ENCODE results near the gene IKZF2.
A peak's percentile ranks its signal among the peaks of the same experiment; 100 is the strongest.

IKZF2 gene

DNA sequence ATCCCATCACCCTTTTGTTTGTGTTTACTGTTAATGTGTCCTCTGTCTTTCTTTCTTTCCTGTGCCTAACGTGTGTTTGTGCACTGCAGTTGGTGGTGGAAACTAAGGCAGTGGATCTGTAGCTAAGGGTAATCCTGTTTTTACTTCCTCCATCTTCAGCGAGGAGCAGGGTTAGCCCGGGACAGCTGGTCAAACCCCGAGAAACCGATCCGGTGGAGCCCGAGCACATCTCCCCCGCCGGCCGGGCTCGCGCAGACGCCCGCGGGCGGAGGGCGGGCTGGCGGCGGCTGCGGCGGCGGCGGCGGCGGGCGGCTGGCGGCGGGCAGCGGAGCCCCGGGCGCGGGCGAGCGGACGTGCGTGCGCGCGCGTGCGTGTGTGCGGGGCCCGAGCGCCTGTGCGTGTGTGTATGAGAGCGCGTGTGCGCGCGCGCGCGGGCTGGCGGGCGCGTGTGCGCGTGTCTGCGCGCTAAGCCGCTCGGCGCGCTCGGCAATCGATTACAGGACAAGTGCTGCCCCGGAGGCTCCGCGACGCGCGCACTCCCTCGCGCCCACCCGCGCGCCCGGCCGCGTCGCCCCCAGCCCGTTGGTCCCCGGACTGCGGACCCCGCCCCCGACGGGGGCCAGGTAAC lies at the start of gene IKZF2:
IKZF2 (minus strand) TSS at position 176 of the 628 bp plus-strand sequence. CDS start 2,983 bp downstream, outside the sequence.
- DNase-seq (ENCODE audit: low spot score), result peak; percentile 86

DNA sequence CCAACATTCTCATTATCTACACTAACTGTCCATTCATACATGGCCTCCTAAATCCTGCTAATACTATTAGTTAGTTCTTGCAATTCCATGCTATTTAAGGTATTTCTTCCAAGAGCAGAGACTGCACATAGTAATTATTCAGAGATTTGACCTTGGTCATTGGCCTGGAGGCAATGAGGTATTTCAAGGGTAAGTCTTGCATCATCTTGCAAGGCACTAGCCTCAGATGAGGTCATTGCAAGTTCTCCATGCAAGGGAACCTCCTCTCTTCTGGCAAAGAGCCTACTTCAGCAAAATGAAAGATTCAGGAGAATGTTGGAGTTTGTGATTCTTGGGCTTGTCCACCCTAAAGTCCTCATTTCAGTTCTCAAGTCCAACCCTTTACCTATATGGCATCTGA lies 48.5 kb upstream of the IKZF2 start:
- DNase-seq (ENCODE audit: low spot score), result no peak

DNA sequence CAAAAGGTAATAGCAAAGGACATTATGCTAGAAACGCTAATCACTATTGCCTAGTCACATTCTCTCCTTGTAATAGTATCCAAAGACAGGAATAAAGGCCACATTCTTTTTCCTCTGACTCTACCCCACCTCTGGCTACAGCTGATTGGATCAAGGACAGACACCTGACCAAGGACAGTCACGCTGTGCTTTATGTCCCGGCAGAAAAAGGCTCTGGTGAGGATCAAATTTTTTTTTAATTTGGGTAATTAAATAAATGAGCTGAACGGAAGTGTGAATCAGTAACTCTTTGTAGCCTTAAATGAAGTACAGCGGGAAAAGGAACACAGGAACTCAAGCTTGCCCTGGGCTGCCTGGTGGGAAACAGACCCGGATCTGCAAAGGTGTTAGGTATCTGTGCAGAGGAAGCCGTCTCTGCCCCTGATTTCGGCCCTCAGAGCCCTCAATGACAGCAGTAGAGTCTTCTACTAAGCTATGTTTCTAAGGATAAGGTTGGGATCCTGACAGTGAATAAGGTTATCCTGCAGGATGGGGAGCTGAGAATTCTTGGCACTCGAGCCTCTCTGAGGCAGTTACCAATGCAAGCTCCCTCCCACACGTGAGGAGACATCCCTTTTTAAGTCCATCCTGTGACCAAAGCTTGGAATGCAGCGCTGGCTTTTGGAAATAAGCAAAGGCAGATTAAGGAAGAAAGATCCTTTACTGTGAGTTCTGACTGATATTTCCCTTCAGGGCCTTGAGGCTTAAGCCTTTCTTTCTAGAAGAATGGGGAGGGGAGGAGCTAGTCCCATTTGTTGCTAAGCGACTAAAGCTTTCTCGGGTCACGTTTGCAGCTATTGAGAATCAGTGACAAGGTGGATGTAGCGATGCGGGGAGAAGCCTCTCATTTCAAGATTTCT lies 37.8 kb upstream of the IKZF2 start:
- DNase-seq (ENCODE audit: low spot score), result no peak

DNA sequence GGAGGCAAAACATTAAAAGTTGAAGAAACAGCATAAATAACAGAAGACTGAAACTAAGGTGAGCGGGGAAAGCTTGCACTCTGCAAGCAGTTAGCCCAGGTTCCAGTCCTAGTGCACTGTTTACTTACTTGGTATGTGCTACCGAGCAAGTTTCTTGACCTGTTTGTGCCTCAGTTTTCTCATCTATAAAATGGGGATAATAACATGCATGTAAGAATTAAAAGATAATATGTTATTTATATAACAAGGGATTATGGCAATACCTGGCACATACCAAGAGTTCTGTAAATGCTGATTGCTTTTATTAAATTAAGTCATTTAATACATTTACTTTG lies 37.1 kb upstream of the IKZF2 start:
- no peak for DNase-seq (ENCODE audit: low spot score)

DNA sequence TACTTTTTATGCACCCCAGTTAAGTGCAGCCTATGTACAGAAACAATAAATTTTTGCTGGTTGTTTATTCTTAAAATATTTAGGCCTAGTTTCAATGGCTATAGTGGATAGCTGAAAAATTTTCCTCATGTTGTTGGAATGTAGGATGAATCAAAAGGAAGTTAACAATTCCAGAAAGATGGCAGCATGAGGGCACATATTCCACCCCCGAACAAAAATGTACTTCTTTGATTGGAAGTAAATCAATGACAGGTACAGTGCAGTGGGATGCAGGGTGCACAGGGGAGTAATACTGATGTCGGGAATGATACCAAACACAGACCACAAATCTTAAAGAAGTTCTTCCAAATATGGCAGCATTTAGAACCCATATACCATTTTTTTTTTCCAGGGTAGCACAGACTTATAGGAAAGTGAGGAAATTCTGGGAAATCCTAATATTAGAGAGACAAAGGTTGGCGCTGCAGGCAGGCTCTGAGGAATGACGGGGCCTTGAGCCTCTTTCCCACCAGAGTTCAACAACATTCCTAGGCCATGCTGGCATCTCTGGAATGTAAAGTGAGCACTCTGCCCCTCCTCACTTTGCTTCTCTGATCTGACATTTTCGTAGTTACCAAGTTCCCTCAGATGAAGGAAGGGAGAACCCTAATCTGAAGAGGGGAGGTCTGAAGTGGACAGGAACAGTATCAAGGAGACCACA lies 36.6 kb upstream of the IKZF2 start:
- DNase-seq (ENCODE audit: low spot score), result no peak

DNA sequence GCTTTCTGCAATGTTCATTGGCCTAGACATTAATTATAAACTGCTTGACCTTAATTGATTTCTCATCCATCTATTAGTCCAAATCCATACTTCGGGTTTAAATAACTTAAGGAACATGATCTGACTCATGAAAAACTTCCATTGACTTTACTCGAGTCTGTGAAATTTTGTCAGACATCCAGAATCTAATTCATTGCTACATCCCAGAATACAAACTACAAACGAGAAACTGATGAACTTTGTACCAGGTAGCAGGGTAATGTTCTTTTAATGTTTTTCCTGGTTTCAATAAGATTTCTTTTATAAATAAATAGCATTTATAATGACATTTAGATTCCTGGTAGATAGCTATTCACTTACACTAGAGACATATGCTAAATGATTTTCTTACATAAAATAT lies 36.0 kb upstream of the IKZF2 start:
- DNase-seq (ENCODE audit: low spot score), result no peak

DNA sequence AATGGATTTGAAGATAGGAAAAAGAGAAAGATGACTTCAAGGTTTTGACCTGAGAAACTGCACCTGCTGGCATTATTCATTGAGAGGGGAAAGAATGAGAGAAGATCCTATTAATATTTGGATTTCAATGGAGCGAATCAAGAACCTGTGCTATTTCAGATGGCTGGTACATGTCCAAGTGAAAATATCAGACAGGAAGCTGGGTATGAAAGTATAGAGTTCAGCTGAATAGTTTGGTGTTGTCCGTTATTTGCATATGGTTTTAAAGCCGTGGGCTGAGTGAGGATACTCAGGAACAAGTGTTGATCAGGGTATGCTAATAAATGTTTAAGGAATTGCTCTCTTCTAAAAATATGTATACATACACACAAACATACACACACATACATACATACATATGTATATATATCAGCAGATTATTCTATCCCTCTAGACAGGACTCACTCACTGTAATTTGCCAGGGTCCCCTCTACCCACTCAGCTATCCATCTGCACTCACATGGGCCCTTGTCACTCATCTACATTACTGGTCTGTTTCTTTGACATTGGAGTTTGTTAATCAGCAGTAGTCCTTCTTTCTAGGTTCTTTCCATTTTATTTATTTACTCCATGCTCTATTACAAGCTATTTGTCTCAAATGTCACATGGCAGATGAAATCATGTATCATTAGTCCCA lies 33.9 kb upstream of the IKZF2 start:
- DNase-seq (ENCODE audit: low spot score), result no peak

DNA sequence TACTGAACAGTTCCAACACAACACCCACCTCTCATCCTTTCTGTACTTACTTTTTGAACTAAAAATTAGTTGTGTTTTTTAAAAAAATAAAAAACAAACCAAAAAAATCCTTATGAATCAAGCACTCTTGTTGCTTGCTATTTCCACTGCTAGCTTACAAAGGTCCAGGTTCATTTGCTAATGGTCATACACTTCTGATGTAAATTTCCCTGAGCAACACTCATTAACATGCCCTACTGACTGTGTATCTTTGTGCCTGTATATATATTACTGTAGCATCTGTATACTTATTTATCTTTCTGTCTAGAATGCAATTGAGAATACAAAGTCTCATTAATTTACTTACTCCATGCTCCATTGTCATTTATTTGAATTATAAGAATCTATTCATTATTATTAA lies 30.3 kb upstream of the IKZF2 start:
- no peak for DNase-seq (ENCODE audit: low spot score)

DNA sequence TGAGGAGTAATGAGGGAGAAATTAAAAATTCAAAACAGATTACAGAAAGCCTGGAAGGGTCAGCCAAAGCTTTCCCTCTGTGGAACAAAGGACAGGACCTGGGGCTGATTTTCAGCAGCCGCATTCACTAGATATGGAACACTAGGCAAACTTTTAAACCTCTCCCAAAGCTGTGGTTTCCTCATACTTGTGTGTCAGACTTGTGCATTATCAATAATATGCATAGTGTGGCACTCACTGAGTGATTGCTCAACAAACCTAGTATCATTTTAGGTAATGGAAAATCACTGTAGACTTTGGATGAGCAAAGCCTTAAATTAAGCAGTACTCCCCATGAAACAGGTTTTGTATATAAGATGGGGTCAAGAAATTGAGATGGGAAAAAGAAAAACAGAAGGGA lies 26.3 kb upstream of the IKZF2 start:
- no peak for DNase-seq (ENCODE audit: low spot score)

DNA sequence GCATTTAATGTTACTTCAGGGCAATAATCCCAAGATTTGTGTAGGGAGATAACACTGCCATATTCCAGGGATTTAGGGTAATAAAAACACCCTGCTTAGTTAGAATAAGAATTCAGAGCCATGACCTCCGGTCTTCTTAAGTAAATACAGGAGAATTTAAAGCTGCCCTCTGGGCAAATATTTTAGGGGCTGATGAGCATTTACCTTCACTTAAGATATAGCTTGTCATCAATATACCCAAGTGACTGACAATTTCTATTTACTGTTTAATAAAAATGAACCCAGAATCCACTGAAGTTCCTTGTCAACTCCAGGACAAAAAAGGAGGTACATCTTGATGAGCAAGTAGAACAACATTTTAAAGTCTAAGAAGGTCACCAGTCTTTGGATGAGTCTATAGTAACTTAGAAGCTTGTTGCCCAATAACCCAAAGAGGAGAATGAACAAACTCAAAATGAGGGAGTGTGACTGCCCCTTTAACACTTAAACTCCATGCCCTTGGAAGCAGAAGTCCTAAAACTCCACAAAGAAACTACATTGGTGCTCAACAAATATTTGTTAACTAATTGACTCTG lies 24.3 kb upstream of the IKZF2 start:
- DNase-seq (ENCODE audit: low spot score), result no peak

DNA sequence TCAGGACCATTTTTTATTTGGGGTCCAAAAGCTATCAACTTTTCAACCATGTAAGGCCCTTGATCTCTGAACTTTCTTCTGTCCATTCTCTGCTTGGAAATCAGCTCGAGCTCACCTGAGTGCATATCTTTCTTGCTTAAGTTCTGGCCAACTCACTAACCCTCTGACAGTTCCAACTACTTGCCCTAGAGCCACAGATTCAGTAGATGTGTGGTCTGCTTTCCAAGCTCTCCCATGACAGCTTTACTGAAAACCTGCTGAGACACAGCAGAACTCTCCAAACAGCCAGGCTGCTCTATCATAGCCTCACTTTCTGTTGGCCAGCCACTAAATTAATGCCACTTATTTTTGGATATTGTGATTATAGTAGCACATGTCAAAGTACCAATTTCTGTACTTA lies 21.2 kb upstream of the IKZF2 start:
- DNase-seq (ENCODE audit: low spot score), result no peak

DNA sequence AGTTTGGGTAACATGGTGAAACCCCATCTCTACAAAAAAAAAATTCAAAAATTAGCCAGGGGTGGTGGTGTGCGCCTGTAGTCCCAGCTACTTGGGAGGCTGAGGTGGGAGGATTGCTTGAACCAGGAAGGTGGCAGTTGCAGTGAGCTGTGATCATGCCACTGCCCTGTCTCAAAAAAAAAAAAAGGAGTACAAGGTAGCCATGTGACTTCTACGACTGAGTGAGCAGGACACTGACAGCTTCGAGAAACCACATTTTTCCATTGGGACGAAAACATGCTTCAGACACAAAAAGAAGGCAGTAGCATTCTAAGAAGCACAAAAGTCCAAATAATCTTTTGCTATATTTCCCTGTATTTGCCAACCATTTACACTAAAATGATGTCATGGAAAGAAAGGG lies 19.7 kb upstream of the IKZF2 start:
- no peak for DNase-seq (ENCODE audit: low spot score)

DNA sequence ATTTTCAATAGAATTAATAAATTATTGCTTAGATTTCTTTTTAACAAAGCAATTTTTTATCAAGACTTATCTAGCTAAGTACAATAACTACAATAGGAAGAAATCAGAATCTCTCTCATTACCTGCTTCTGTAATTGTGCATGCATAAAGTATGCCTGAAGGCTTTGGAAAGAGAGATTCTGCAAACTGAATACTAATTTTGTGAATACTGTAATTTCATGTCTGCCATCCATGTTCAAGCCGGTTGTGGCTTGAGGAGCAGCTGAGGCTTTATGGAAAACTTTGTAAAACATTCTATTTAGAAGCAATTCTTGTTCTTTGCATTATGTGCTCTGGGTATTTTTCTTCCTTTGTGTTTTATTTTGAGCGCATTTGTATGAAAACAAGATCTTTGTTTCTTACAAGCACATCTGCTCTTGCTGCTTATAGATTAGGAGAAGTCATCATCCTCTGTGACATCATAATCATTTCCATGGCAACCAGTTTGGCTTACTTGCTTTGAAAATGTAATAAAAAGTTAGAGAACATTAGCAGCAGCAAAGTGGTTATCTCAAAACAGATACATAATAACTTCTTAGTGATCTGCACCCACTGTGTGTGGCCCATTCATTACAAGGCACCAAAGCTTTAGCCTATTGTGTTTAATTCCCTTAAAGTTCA lies 16.0 kb upstream of the IKZF2 start:
- DNase-seq (ENCODE audit: low spot score), result no peak

DNA sequence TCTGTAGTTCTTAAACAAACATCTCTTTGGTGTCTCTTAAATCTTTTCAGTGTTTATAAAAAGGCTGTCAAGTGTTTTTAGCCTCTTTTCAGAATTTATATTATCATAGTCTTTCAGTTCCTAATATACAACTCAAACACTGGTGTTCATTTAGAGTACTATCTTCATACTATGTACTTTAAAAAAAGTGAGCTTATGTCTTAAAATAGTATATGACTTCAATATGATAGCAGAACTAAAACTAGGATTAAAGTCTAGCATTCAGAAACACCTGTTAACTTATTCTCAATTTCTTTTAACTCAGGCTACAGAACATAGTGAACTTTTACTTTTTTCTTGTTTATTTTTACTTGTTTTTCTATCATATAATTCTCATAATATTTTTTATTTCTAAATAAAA lies 14.7 kb upstream of the IKZF2 start:
- DNase-seq (ENCODE audit: low spot score), result no peak

DNA sequence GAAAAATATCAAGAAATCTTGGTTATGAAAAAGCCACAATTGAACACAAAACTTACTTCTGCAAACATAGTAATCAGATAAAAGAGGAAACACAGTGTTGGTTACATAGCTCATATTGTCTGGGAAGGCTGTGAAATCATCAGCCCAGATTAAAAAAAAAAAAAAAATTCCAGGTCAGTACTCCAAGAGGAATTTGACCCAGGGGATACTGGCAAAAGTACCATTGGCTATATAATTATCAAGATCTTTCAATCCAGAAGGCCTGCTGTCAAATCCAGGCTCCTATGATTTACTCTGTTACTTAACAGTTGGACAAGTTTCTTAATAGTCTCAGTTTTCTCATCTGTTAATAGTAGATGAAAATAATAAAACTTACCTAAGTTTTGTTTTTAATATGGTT lies 12.9 kb upstream of the IKZF2 start:
- DNase-seq (ENCODE audit: low spot score), result no peak

DNA sequence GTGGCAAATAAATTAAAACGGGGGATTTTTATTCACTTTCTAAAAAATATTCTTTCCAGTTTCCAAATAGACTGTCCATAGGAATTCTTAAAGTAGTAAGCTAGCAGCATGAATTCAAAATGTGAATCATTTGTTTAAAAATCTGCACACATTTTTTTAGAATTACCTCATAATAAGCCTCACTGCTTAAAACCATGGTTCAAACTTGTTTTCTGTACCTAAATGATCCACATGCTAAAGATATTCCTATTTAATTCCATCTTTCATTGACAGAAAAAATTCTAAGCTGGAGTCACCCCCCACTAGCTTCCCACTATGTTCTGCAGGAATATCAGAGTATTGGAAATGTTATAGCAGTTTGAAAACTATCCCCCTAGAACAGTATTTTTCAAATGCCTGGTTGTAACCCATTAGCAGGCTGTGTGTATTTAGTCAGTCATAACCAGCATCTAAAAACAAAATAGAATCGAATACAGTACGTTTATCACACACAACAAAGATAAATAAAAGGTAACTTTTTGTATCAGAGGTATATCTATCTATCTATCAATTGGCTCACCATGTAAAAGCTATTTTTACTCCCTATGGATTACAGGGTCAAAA lies 11.2 kb upstream of the IKZF2 start:
- no peak for DNase-seq (ENCODE audit: low spot score)

DNA sequence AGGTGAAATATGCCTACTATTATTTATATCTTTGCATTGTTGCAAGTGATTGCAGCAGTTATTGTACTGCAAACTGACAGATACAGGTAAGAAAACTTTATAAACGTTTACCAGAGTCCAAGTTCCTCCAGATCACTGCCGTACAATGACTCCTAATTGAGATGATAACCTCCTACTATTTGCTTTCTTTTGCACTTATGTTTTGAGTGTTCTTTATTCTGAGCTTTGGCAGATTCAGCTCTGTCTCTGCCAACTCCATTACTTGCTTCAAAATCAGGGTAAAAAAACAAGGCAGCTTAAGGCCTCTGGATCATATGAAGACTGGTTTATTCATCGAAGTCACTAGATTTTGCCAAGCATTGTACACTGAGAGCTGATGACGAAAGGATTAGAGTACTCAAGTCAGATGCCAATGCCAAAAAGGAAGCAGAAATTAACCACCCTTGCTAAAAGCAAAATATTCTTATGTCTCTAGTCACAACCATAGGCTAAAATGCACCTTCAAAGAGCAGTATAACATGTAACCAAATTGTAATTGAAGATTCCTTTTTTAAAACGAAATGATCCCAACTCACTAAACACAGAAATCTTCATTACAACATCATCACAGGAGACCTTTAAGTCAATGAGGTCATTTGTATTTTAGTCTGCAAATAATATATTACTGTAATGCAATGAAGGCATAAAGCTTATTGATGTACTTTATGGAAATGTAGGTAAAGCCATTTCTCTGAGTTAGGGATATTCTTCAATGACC lies 10.5 kb upstream of the IKZF2 start:
- DNase-seq (ENCODE audit: low spot score), result no peak

DNA sequence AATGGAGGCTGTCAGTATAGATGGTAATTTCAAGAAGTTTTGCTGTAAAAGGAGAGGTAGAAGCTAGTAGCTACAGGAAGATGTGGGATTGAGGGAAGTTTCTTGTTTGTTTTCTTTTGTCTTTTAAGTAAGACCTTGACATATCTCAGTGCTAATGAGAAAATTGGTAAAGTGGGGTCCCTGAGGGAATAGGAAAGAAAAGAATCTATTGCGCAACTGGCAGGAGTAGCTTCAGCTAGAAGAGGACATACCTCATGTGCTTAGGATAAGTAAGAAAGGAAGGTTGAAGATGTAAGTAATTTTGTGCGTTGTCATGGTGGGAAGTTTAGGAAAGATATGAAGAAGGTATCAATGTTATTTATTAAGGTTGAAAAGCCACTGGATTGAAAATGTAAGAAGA lies 8.4 kb upstream of the IKZF2 start:
- no peak for DNase-seq (ENCODE audit: low spot score)

DNA sequence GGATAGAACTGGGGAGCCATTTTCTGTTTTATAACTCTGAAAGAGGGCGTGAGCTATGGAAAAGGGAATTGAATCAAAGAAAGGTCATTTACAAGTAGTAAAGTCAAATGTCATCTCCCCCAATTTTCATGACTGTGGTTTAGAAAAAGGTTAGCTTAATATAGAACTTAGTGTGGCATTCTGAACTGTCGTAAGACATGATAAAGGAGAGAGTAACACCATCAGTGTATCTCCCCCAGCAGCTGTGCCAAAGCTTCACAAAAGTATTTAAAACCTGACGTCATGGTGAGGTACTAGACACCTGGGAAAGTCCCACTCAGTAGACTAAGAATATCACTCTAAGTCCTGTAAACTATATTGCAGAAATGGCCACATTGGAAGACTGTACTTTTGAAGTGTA lies 5.8 kb upstream of the IKZF2 start:
- no peak for DNase-seq (ENCODE audit: low spot score)

DNA sequence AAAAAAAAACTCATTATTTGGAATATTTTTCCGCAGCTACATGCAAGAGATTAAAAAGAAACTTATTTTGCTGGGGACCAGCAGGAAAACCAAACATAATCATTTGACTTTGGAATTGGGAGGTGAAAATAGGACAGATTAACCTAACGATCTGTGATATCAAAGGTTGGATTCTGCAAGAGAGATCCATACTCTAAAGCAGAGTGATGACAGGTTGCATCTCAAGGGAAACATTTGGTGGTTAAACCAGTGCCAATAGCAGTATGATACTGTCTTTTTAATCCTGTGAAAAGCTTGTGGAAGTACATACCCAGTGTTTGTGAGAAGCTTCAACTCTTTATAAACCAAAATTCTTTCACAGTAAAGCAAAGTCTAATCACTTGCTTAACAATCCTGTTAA lies 5.3 kb upstream of the IKZF2 start:
- no peak for DNase-seq (ENCODE audit: low spot score)

DNA sequence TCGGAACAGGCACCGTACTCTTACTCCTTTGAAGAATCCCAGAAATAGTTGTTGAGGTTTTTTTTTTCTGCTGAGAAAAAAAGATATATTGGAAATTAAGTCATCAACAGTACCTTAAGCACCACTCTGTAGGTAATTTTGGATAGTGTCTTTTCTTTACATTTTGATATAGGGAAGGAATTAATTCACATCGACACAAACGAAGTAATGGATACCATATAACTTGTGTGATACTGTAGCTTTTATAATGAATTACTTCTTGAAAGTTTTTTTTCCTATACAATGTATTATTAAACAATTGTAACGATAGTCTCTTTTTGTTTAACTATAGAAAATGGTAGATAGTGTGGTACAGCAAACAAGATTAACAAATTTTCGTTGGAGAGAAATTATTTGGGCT lies 1.5 kb upstream of the IKZF2 start:
- DNase-seq (ENCODE audit: low spot score), result no peak
